Ovary (tissue), 9 donors: ENCODE results near the gene TNS1. TPM values are rescaled to one million over a fixed set of nuclear protein-coding genes. Genes with fewer than 3 reads are reported as not detected.

Experiments
- DNase-seq, 5 donors: peaks; one replicate each; pipeline ENCODE4 v3.0.0-alpha.2; 2019 to 2020
- H3K27ac ChIP-seq, 2 donors: fragments of 200-600 bp; one replicate each; pipeline versions ENCODE4 v1.5.1 to v1.8.0; 2019 to 2022
- H3K27me3 ChIP-seq: fragments of 200-600 bp; one replicate; pipeline ENCODE4 v1.8.0; 2022
- H3K36me3 ChIP-seq: fragments of 200-600 bp; sonication (generic); one replicate; pipeline ENCODE4 v1.5.1; 2019
- H3K4me1 ChIP-seq: one replicate; pipeline ENCODE4 v1.8.1; 2013; ENCODE audit warnings: mild to moderate bottlenecking, moderate library complexity; ENCODE audit not compliant: insufficient read depth
- H3K4me3 ChIP-seq: fragments of 200-600 bp; sonication (generic); one replicate; pipeline ENCODE4 v1.5.1; 2017
- H3K9me3 ChIP-seq, 2 donors: fragments of 200-600 bp in 1 of 2; sonication (generic) in 1 of 2; one replicate each; pipeline versions ENCODE4 v1.5.1 to v1.8.1; 2013 to 2019; ENCODE audit warnings: mild to moderate bottlenecking in 1 of 2, moderate library complexity in 1 of 2
- EP300 ChIP-seq: sonication (generic); formaldehyde crosslinking; IDR thresholded peaks from one replicate; pipeline ENCODE4 v1.6.1; 2017; ENCODE audit warnings: antibody characterized with exemption
- POLR2A ChIP-seq: fragments of 450-650 bp; IDR thresholded peaks from one replicate; pipeline ENCODE4 v1.6.1; 2017; ENCODE audit warnings: antibody characterized with exemption, mild to moderate bottlenecking, moderate library complexity
- WGBS, 3 donors: extraction: QIAGEN DNeasy Blood & Tissue Kit in 1 of 3; methylation state at CpG; one replicate each; pipeline versions ENCODE4 v1.1.5 to v1.1.7; 2013 to 2017; 5-methylcytosine and 5-hydroxymethylcytosine counted together
- intact Hi-C, 4 donors: fragments of 100-400 bp; cut with DNase I; formaldehyde crosslinking; loops; one replicate each; pipeline versions ENCODE4 v1.11.0 to v1.15.1; 2022 to 2023
- polyA plus RNA-seq, 2 donors: library from polyadenylated mRNA; stranded (reverse); fragments of 200-250 nt in 1 of 2; fragments of 350-450 nt in 1 of 2; fragmentation: Illumina TruSeq in 1 of 2; extraction: RNeasy Lipid Tissue Mini Kit (QIAGEN cat#74804) in 1 of 2; gene quantifications; one replicate each; pipeline ENCODE4 v1.2.3, GENCODE V29; 2013 to 2014
- total RNA-seq, 7 donors: library from RNA; depleted of rRNA in 2 of 7; stranded (reverse); fragments of >200 nt in 2 of 7; fragmentation: NEBNext Ultra II Directional in 3 of 7; extraction: Animal tissue kit (Norgen Biotek cat#: 25700) in 3 of 7; gene quantifications; one replicate each; pipeline versions ENCODE4 v1.1.0 to v1.2.4, GENCODE V29; 2016 to 2023
- TF ChIP-seq, protein P1 (sequence below), 3 donors: fragments of 450-650 bp in 2 of 3; fragments of 200-600 bp in 1 of 3; IDR thresholded peaks; one replicate each; pipeline versions ENCODE4 v1.5.1 to v1.8.0; 2016 to 2022; ENCODE audit warnings: antibody characterized with exemption in 3 of 3, mild to moderate bottlenecking in 1 of 3
- donor health status: DM: no; HTN: no; CAD: no; lungs with moderate emphysema.
- donor health status: DM: no; HTN: no; CAD: no.
- donor health status: Bipolar disorder and iron deficiency.
- donor health status: DM: yes; HTN: yes; CAD: no.
- donor health status: DM: no; HTN: no; CAD: no.
- donor health status: DM: yes; HTN: yes; CAD: no.

Gene TNS1
- total and polyA plus RNA-seq, 9 donors, result 140 to 568 (median 356) TPM

DNA sequence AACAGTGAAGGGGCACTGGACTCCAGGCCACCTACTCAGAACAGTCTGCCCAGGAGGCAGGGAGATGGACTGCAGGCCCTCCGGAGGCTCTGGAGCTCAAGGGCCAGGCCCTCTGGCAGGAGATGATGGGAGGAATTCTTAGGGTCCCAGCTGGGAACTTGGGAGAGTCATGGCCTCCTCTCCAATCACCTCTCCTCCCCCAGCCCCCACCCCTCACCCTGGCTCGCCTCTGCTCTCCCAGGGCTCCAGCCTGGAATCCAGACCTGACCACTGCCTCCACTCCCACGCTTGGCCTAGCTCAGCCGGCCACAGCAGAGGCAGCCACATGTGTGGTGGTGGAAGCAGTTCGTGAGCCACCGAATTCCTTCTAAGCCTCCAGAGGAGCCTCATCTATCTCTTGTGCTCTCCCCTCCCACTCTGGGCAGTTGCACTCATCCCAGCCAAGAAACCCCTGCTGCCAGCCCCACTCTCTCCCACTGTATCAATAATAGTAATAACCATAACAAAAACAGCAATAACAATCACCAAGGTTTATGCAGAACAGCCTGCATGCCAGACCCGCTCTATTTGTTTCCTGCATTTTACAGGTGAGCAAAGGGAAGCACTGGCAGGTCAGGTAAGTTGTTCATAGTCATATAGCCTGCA is 67.4 kb downstream of the TNS1 start:
- H3K36me3 ChIP-seq, result no peaks in the 10 kb centered on the region
- WGBS, 3 donors, result 16 to 23% (median 19%) methylated on average over 7 of the region's 7 CpGs
- H3K4me3 ChIP-seq, result peak overlapping the region; percentile 0
- peak overlapping the region; percentile 23 to 57 for H3K27ac ChIP-seq
- peaks cover 62% of the 10 kb centered on the region for H3K4me1 ChIP-seq
- H3K9me3 ChIP-seq, result no peaks in the 10 kb centered on the region
- no peak for TF ChIP-seq EP300
- TF ChIP-seq POLR2A, result no peak
- TF ChIP-seq, protein P1, sequence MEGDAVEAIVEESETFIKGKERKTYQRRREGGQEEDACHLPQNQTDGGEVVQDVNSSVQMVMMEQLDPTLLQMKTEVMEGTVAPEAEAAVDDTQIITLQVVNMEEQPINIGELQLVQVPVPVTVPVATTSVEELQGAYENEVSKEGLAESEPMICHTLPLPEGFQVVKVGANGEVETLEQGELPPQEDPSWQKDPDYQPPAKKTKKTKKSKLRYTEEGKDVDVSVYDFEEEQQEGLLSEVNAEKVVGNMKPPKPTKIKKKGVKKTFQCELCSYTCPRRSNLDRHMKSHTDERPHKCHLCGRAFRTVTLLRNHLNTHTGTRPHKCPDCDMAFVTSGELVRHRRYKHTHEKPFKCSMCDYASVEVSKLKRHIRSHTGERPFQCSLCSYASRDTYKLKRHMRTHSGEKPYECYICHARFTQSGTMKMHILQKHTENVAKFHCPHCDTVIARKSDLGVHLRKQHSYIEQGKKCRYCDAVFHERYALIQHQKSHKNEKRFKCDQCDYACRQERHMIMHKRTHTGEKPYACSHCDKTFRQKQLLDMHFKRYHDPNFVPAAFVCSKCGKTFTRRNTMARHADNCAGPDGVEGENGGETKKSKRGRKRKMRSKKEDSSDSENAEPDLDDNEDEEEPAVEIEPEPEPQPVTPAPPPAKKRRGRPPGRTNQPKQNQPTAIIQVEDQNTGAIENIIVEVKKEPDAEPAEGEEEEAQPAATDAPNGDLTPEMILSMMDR (IDR thresholded peaks at IDR 0.05), result no peak
- H3K27me3 ChIP-seq, result no peaks in the 10 kb centered on the region
- peak in 4 of 5 donors; percentile 63 to 86 (median 78) for DNase-seq
- intact Hi-C loops, result no loop called here

DNA sequence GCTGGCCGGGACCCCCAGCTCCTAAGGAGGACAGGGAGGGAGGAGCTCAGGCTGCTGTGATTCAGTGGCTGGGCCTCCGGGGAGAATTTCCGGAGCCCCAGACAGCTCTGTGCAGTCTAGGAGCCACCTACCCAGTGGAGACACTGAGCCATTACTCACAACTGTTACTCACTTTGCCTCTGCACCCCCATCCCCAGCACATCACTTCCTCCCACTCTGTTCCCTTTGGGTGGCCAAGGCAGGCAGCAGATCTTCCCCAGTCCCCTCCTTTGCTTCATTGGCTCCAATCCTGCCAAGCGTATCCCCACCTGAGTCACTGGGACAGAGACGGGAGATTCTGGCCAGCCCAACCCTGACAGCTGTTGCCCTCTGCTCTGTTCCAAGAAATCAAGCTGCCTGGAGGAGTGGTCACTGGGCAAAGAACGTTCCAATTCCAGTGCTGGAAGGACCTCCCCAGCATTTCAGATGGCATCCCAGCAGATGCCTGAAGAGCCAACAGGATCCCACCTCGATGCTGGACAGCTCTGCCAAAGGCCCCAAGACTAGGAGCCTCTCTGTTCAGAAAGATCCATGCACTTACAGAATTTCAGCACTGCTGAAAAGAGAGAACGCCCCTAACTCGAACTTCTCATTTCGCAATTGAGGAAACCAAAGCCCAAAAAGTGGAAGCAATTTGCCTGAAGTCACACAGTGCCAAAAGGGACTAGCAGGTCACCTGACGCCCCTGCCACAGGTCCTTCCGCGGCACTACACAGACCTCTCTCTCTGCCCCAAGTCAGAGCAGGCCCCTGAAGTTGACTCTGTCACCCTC is 68.3 kb downstream of the TNS1 start:
- peaks cover 65% of the 10 kb centered on the region for H3K4me1 ChIP-seq
- peak overlapping the region; percentile 0 for H3K4me3 ChIP-seq
- DNase-seq, result peak in 2 of 5 donors; percentile 62 to 71
- TF ChIP-seq, protein P1 (IDR thresholded peaks at IDR 0.05), result no peak
- no peak for TF ChIP-seq EP300
- TF ChIP-seq POLR2A, result no peak
- intact Hi-C loops, result no loop called here
- WGBS, 3 donors, result 7 to 18% (median 8%) methylated on average over 13 of the region's 13 CpGs
- no peaks in the 10 kb centered on the region for H3K9me3 ChIP-seq
- H3K36me3 ChIP-seq, result no peaks in the 10 kb centered on the region
- no peaks in the 10 kb centered on the region for H3K27me3 ChIP-seq
- H3K27ac ChIP-seq, result peak overlapping the region; percentile 39 to 57

DNA sequence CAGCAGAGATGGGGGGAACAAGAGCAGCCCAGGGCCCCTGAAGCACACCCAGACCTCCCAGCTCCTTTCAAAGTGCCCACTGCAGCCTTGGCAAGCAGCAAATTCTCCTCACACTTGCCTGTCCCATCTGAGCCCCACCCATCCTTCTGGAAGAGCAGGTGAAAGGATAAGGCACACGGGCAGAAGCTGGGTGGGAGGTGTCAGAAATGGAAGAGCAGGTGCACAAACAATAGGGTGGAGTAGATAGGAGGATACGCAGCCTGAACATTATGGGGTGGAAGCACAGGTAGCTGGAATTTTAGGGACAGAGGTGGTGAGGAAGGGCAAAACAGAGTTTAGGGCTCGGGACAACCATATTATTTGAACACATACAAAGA is 69.2 kb downstream of the TNS1 start:
- H3K4me1 ChIP-seq, result peaks cover 74% of the 10 kb centered on the region
- no peak overlapping the region for H3K27ac ChIP-seq
- TF ChIP-seq, protein P1 (IDR thresholded peaks at IDR 0.05), result no peak
- TF ChIP-seq POLR2A, result no peak
- no peak for TF ChIP-seq EP300
- H3K9me3 ChIP-seq, result no peaks in the 10 kb centered on the region
- H3K36me3 ChIP-seq, result no peaks in the 10 kb centered on the region
- H3K27me3 ChIP-seq, result no peaks in the 10 kb centered on the region
- intact Hi-C loops, result no loop called here
- DNase-seq, result no peak
- 72 to 78% (median 76%) methylated on average over 3 of the region's 3 CpGs for WGBS, 3 donors
- H3K4me3 ChIP-seq, result no peak overlapping the region

DNA sequence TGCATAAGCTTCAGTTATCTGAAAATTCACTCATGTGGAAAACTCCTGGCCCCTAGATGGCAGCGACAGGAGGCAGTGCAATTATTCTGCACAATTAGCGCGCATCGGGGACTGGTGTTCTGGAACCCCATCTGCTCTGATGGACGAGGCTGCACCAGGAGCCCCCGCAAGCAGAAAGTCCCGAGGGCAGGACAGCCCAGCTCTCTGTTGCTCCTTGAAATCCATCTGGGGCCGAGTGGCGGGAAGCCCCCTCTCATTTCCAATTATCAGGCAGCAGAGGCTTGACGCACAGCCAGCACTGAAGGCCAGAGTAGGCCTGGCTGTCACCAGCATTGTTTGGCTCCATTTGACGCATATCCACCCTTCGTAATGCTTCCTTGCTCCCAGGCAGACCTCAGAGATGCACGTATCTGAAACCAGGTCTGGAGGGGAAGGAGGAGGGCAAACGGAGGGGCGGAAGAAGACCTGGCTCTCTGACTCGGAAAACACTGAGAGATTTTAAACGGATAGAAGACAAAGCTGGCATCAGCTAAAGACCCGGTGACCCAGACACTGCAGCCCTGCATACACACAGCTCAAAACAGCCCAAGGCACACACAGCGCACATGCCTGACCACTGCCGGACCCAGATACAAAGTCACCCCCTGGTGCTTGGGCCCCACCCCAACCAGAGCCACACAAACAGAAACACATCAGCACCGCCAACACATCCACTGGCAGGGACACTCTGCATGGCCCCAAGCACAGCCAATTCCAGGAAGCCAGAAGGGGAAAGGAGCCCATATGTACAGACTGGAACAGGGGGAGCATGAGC is 69.8 kb downstream of the TNS1 start:
- DNase-seq, result no peak
- TF ChIP-seq POLR2A (no peak), EP300 (no peak)
- TF ChIP-seq, protein P1 (IDR thresholded peaks at IDR 0.05), result no peak
- intact Hi-C loops, result no loop called here
- H3K36me3 ChIP-seq, result no peaks in the 10 kb centered on the region
- no peaks in the 10 kb centered on the region for H3K27me3 ChIP-seq
- H3K27ac ChIP-seq, result no peak overlapping the region
- H3K9me3 ChIP-seq, result no peaks in the 10 kb centered on the region
- 61 to 67% (median 65%) methylated on average over 21 of the region's 21 CpGs for WGBS, 3 donors
- peaks cover 77% of the 10 kb centered on the region for H3K4me1 ChIP-seq
- no peak overlapping the region for H3K4me3 ChIP-seq
